GM19240 (cell line): ENCODE results near the gene ERC2.

Experiments
- DNase-seq: peaks from one replicate; pipeline ENCODE4 v3.0.0; 2011; ENCODE audit warnings: low spot score; ENCODE audit not compliant: insufficient read length

The ERC2 gene

DNA sequence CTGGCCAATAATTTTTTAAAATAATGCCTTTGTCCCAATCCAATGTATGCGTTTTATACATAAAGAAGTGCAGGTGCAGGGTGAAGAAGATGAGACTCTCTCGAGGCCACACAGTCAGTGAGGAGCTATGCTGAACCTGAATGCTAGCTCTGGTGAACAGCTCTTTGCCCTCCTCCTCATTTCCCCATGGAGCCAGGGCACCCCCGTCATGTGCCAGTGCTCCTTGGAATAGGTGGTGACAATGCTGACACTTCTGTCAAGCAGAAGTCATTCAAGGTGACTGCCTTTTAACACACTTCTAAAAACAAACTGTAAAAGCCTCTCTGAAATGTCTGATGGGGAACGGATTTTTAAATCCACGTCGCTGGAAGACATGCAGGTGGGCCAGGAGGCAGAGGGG lies 818.7 kb downstream of the ERC2 start:
- DNase-seq = no peak

- DNase-seq = no peak
Measured at GRCh38 chr3:55648591-55649318, 819.5 kb downstream of the ERC2 start.

- no peak for DNase-seq
Measured at GRCh38 chr3:55647670-55648069, 820.6 kb downstream of the ERC2 start.

DNA sequence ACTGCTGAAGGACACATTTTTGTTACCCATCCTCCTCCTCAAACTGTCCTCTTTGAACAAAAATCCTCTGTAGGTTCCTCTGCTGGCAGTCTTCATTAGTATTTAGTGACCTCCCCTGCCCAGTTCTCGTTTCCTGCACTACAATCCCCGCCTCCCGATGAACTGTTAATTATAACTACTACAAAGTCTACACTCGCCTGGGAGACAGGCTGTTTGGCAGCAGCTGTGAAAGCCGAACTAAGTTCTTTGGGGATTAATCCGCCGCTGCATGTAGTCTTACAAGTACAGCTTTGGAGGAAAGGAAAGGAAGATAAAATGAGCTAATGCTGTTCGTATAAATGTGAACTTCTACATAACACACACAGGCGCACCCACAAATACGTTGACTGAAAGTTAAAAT lies 821.2 kb downstream of the ERC2 start:
- no peak for DNase-seq

DNA sequence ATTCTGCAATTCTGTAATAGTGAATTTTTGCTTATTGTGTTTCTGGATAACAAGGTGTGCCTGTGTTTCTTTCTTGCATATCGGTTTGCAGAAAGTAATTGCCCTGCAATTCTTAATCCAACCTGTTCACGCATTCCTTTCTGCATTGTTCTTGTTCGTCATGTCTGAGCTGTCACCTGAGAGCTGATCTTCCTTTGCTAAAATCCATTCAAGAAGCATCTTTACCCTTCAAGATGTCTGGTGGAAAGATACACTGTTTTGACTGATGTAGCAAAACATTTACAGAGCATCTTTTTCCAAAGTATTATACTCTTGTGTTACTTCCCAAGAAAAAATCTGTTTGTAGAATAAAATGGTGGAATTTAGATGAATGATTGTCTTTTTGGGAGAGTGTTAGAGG lies 822.1 kb downstream of the ERC2 start:
- DNase-seq = no peak

- DNase-seq = no peak
Measured at GRCh38 chr3:55645422-55645821, 822.8 kb downstream of the ERC2 start.

DNA sequence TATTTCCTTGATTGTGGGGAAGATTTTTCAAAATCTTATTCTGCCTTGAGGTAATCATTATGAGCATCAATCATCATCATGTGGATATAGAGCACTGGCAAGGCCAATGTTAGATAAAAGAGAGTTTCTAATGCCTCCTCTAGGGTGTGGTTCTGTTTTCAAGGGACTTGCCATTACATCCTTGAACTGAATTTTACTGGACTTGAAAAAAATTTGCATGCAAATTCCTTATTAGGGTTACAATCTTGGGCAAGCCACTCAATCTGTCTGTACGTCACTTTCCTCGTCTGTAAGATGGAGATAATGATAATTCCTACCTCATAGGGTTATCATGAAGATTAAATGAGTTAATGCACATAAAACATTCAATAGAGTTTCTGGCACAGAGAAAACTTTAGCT lies 825.0 kb downstream of the ERC2 start:
- DNase-seq = no peak

GRCh38 chr3:55641964-55642363 lies 826.3 kb downstream of the ERC2 start:
- no peak for DNase-seq

DNA sequence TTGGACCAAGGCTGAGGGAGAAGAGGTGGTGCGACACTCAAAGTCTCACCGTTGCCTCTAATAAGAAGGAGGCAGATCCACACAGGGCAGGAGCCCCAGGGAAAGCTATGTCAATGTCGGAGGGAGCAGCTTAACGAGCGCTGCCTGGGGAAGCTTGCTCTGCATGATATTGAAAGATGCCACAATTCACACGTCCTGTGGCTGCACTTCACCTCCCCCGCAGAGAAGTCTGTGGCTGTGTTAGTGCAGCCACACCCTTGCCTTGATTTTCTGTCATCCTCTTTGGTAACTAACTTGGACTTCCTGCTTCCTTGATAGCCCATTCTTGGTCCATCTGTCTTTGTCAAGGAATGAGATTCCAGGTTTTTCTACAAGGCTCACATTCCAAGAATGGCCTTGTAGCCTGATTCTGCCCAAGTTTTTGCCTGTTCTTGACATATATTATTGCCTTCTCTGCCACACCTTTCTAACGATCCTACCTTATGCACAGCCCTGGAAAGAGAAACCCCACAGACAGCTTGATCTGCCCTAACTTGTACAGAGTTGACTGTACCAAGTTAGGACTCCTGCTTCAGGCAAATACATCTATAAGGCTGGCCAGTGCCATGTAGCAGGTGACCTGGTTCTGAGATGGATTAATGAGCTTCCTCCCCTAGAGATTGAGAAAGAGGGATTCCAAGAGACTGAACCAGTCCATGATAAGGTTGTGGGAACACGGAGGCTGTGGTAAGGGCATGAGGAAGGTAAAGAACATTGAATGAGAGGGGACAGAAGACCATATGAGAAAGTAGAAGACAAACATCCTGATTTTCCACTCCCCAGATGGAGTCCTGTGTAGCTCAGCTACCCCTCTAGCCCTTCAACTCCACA lies 828.1 kb downstream of the ERC2 start:
- DNase-seq = no peak

GRCh38 chr3:55639143-55639542 lies 829.1 kb downstream of the ERC2 start:
- no peak for DNase-seq

- DNase-seq = no peak
Measured at GRCh38 chr3:55637906-55638638, 830.2 kb downstream of the ERC2 start.

GRCh38 chr3:55636300-55637195 lies 831.7 kb downstream of the ERC2 start:
- DNase-seq = no peak

GRCh38 chr3:55634345-55634744 lies 833.9 kb downstream of the ERC2 start:
- no peak for DNase-seq

DNA sequence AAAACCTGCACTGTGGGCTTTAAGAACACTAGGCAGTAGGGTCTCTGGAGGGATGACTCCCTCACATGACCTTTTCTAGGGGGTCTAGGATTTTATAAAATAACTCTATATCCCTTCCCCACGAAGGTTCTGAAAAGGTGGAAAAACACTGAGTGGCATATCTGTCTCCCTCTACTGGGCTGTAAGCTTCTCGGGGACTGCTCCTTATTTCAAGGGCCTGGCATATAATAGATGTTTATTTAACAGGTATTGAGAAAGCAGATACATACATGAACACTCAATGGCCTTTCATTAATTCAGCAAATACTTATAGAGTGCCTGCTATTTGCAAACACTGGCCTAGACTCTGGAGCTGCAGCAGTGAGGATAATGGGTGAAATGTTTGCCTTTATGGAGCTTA lies 834.9 kb downstream of the ERC2 start:
- DNase-seq = no peak

- no peak for DNase-seq
Measured at GRCh38 chr3:55631766-55632331, 836.4 kb downstream of the ERC2 start.

GRCh38 chr3:55630921-55631299 lies 837.4 kb downstream of the ERC2 start:
- no peak for DNase-seq

DNA sequence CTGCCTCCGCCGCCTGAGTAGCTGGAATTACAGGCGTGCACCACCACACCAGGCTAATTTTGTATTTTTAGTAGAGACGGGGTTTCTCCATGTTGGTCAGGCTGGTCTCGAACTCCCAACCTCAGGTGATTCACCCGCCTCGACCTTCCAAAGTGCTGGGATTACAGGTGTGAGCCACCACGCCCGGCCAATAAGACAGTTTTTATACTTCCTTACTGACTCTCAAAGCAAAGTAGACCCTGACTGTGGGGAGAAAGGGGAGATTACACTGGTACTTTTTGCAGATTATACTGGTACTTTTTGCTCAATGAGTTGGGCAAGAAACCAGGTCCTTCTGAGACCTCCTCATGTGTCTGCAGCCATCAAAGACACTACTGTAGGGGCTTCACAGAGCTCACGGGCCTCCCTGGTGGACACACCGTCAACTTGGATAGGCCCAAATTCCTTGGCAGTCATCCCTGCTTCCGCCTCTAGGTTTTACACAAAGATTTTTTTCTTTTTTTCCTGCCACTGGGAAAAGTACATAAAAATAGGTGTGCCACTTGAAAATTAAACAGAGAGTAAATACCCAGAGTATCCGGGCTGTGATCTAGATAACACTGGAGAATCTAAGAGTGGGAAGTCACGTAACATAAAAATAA lies 837.9 kb downstream of the ERC2 start:
- DNase-seq = no peak

GRCh38 chr3:55629432-55629831 lies 838.8 kb downstream of the ERC2 start:
- DNase-seq = no peak

DNA sequence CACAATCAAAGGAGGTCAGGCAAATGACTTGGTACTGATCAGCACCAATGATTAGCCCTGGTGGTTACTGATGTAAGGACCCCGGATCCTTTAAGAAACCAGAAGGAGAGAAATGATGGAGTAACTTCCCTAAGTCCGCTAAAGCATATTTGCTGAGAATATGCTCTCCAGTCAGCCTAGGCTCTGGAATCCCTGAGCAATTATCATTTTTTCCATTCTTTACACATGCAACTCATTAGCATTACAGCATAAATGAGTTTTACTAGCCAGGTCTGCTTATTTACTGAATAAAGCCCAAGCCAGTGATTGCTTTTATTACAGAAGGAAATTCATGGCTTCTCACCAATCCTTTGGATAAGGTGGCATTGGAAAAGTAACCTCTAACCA lies 842.0 kb downstream of the ERC2 start:
- no peak for DNase-seq

DNA sequence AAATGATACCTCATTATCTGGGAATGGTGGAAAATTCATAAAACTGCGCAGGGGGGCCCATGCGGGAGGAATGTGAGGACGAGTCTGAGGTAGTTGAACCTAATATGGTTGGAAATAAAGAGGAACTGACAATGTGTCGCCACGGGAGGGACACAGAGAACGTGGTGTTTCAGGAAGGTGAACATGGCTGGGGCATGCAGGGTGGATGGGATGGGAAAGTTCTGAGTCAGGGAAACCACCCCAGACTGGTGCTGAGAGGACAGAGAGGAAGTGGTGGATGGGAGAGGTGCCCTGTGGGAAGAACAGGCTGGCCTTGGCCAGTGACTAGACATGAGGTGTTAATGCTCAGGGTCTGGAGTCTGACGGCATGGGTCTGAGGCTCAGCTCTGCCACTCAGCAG lies 844.0 kb downstream of the ERC2 start:
- no peak for DNase-seq
